Stimulated activated naive CD8-positive, alpha-beta T cell treated with anti-CD3 and anti-CD28 coated beads, Interleukin-15, Interleukin-2, amounts not matched to agents 100 U/mL and 50 U/mL, for 24 hours (primary cell): Measurements from ENCODE around the gene MOV10L1.

Source experiments
- ATAC-seq: fragments of 150-1000 bp; cut with Tn5 transposase; one replicate; pipeline ENCODE4 v1.10.0; 2021
- DNase-seq: peaks from one replicate; pipeline ENCODE4 v3.0.0; 2021

Gene MOV10L1

GRCh38 chr22:50189849-50190181 is 100.0 kb downstream of the MOV10L1 start:
- ATAC-seq, result no peak
- DNase-seq, result no peak

GRCh38 chr22:50190182-50190940 is 100.6 kb downstream of the MOV10L1 start:
- DNase-seq, result peak; percentile 83
- peak; percentile 46 for ATAC-seq

- ATAC-seq (peak; percentile 66), DNase-seq (peak; percentile 76)
Measured at GRCh38 chr22:50190941-50191741, 101.3 kb downstream of the MOV10L1 start.

- DNase-seq (peak; percentile 49), ATAC-seq (no peak)
Measured at GRCh38 chr22:50192436-50193204, 102.8 kb downstream of the MOV10L1 start.

GRCh38 chr22:50193621-50194020 is 103.8 kb downstream of the MOV10L1 start:
- ATAC-seq, result no peak
- DNase-seq, result no peak

- no peak for DNase-seq
- ATAC-seq, result no peak
Measured at GRCh38 chr22:50194037-50194805, 104.4 kb downstream of the MOV10L1 start.

- no peak for ATAC-seq
- no peak for DNase-seq
Measured at GRCh38 chr22:50196256-50196655, 106.5 kb downstream of the MOV10L1 start.

GRCh38 chr22:50197000-50197800 is 107.4 kb downstream of the MOV10L1 start:
- no peak for DNase-seq
- no peak for ATAC-seq

- DNase-seq, result no peak
- no peak for ATAC-seq
Measured at GRCh38 chr22:50197856-50198623, 108.2 kb downstream of the MOV10L1 start.

- no peak for DNase-seq
- ATAC-seq, result no peak
Measured at GRCh38 chr22:50198624-50199017, 108.8 kb downstream of the MOV10L1 start.

GRCh38 chr22:50199251-50199721 is 109.5 kb downstream of the MOV10L1 start:
- ATAC-seq (no peak), DNase-seq (no peak)

GRCh38 chr22:50199829-50200460 is 110.1 kb downstream of the MOV10L1 start:
- peak; percentile 3 for ATAC-seq
- DNase-seq, result no peak

- peak; percentile 97 for DNase-seq
Measured at GRCh38 chr22:50200461-50201190, 110.8 kb downstream of the MOV10L1 start, which contains the start of gene SELENOO. Gene SELENOO (plus strand): TSS chr22:50201011. CDS start chr22:50201037, 26 bp downstream.

GRCh38 chr22:50201191-50202129 is 111.7 kb downstream of the MOV10L1 start:
- DNase-seq, result no peak
- peak; percentile 28 for ATAC-seq

More at GRCh38 chr22:50200461-50201190, 110.8 kb downstream of the MOV10L1 start, which contains the start of gene SELENOO:
- peak; percentile 91 for ATAC-seq

- no peak for ATAC-seq
- no peak for DNase-seq
Measured at GRCh38 chr22:50202130-50202666, 112.4 kb downstream of the MOV10L1 start.

- no peak for ATAC-seq
- no peak for DNase-seq
Measured at GRCh38 chr22:50203288-50203687, 113.5 kb downstream of the MOV10L1 start.

GRCh38 chr22:50204571-50204970 is 114.8 kb downstream of the MOV10L1 start:
- no peak for DNase-seq
- ATAC-seq, result no peak
